GM18520 (cell line): Measurements from ENCODE around the gene NOXA1.
A peak's percentile ranks its signal among the peaks of the same experiment; 100 is the strongest.
"Not testable (repeated sequence)": the region's sequence is repeated elsewhere in the genome, so short reads cannot be mapped to it uniquely, and the experiment has no call there.

Experiments
- ATAC-seq: cut with Tn5 transposase; IDR thresholded peaks from one replicate; pipeline ENCODE4 v1.9.1; 2021; ENCODE audit not compliant: unreplicated experiment

NOXA1 gene

GRCh38 chr9:137405677-137406081, 17.5 kb upstream of the NOXA1 start:
- ATAC-seq: no peak

- ATAC-seq: no peak
Observed at GRCh38 chr9:137406085-137406760, 17.0 kb upstream of the NOXA1 start.

DNA sequence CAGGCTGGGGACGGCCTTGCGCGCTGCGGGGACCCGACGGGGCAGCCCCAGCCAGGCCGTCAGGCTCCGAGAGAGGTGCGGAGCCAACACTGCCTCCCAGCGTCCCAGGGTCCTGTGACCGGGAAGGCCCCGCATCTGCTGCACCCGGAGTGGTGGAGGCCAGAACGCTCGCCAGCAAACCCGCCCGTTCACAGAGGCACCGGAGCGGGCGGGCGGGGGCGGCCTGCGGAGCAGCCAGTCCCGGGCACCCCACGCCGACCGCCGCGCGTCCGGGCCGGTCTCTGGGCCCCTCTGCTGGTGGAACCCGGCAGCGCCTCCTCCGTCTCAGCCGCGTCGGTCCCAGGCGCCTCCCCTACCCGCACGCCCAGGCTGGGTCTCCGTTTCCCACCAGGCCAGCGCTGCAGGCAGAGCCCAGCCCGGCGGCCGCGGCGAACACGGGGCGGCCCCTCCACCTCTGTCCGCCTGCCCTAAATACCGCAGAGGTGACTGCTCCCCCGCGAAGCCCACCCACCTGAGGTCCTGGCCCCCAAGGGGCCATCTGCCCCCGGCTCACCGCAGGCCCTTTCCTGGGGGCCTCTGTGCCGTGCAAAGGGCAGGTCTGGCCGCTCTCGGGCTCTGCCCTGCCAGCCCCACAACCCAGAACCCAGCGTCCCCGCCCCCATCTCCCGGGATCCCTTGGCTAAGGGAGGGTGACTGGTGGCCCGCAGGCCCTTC, 16.2 kb upstream of the NOXA1 start:
- no peak for ATAC-seq

DNA sequence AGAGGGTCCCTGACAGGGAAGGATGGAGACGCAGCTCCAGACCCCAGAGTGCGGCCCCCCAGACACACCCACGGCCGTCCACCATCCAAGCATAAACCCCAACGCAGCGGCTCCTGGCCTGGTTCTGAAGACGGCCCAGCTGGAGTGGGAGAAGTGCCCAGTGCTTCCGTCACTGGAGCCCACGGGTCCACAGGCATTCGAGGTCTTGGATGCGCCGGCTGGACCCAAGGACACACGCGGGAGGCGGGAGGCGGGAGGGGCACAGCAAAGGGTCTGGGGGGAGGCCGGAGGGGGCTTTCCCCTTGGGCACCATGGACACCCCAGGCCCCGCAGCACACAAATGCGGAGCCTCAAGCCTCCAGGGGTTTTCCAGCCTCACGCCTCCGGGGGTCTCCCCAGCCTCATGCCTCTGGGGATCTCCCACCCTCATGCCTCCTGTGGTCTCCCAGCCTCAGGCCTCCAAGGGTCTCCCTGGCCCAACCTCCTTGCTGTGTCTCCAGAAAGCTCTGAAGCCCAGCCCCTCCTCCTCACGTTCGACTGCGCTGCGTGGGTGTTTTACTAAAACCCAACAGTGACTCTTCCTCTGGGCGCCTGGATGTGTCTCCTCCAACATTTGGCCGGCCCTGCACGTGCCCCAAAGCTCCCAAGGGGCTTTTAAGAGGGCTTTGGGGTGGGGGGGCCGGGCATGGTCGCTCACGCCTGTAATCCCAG, 15.4 kb upstream of the NOXA1 start:
- no peak for ATAC-seq

DNA sequence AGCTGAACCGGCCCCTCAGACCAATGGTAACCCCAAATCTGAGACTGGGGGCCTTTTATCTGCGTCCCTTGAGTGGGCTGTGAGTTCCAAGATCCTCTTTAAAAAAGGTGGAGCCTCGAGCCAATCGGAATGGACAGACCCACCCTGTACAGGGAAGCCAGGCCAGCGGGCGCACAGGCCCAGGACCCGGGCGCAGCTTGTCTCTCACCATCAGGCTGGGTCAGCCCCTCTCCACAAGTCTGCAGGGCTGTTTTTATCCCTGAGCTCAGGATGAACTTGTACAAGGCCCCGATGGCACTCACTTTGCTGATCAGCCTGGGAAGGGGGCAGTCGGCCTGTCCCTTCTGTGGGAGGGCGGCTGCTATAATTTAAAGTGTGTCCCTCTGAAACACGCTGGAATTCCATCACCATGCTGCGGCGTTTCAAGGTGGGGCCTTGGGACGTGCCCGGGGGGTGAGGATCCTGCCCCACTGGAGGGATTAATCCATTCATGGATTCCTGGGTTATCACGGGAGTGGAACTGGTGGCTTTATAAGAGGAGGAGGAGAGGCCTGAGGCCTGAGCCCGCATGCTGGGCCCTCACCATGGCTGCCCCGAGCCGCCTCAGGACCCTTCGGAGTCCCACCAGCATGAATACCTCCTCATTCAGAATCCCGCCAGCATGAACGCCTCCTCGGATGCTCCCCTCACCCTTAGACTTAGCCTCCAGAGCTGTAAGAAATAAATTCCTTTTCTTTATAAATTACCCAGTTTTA, 14.4 kb upstream of the NOXA1 start:
- ATAC-seq: no peak

GRCh38 chr9:137409515-137409914, 13.7 kb upstream of the NOXA1 start:
- ATAC-seq: no peak

DNA sequence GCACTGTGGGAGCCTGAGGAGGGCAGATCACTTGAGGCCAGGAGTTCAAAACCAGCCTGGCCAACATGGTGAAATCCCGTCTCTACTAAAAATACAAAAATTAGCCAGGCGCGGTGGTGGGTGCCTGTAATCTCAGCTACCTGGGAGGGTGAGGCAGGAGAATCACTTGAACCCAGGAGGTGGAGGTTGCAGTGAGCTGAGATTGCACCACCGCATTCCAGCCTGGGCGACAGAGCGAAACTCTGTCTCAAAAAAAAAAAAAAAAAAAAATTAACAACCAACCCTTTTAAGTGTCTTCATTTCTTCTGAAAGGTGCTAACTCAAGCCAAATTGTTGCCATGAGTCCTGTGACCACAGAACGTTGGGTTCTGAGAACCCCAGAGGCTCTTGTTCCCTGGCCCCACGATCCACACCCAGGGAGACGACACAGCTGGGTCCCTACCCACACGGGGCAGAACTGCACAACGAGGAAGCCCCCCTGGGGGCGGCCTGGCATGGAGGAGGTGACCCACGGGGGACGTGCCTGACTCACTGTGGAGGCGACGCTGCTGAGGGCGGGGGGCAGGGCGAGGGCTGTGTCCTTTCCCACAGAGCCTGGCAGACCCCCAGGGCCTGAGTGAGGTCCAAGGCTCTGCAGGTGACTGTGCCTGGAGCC, 12.8 kb upstream of the NOXA1 start:
- ATAC-seq: not testable (repeated sequence)

DNA sequence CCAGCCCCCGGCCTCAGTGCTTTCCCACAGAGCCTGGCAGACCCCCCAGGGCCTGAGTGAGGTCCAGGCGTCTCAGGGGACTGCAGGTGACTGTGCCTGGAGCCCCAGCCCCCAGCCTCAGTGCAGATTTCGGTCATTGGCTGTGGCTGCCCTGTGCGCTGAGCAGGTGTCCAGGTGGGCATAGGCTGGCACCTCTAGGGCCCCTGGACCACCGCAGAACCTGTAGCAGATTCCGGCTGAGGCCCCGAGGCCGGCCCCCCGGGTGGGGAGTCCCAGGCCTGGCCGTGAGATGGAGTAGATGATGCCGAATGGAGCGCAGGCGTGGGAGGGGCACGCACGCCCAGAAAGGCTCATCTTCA, 12.3 kb upstream of the NOXA1 start:
- ATAC-seq: no peak

DNA sequence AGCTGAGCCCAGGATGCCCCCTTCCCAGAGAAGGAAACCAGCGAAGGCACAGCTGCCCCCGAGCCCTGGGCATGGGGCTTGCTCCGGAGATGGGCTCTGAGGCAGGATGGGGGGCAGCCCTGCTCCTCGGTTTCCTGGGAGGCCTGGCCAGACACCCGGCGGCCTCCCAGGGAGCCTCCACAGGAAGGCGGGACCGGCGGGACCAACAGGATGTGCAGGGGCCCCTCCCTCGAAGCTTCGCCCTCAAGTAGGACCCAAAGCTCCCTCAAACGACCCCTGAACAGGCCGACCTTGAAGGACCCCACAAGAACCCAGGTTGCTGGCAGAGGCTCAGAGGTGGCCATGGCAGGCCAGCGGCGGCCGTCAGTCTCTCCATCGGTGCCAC, 11.9 kb upstream of the NOXA1 start:
- no peak for ATAC-seq

DNA sequence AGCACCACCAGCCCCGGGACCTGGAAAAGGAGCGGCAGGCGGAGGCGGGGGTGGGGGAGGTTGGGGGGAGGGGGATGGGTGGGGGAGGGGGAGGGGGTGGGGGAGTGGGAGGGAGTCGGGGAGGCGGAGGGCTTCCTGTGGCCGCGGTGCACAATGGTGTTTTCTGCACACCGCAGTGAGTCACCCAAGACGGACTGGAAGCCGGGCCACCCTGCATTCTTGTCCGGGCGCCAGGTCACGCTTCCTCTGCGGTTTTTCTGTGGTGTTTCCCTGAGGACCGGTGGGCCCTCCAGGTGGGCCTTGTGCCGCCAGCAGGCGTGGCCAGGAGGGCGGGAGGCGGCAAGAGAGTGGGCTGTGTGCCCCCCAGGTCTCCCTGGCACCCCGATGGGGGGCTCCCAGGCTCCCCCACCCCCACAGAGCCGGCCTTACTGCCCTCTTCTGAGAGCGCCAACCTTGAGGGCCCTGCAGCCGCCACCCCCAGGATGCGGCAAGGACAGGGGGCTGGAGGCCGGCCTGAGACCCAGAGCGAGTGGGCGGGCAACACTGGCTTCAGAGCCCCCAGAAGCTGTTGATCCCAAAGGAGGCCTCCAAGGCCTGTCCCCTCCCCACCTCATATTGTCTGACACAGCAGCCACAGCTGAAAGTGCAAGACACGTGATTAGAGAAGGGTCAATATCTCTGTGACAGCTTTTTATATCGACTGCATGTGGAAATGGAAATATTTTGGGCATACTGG, 11.4 kb upstream of the NOXA1 start:
- ATAC-seq: no peak

DNA sequence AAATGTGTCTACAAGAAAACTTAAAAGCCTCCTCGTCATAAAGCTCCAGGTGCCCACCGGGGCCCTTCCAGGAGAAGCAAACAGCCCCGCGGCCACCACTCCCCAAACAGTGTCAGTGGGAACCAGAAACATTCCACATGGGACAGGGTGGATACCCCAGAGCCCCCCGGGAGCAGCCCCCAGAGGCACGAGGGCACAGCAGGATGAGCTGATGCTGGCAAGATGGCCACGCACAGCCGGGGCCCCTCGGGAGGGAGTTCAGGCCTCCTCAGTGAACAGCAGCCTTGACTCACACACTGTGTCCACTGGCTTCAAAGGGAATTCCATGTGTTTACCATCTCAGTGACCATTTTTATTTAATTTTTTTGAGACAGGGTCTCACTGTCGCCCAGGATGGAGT, 10.8 kb upstream of the NOXA1 start:
- ATAC-seq: no peak

DNA sequence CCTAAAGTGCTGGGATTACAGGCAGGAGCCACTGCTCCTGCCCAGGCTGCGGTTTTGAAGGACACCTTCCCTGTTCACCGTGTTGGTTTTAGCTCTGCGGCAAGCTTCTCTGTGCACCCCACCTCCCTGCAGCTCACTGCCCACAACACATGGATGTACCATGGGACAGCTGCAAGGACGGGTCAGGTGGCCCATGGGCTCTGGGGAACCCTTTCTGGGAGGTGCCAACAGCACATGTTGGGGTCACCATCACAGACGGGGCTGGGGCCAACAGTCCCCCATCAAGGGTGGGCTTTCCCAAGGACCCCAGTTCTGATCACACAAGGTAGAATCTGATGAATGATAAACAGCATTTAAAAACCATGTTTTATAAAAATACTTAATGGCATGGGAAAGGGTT, 7.7 kb upstream of the NOXA1 start:
- ATAC-seq: no peak

- ATAC-seq: no peak
Observed at GRCh38 chr9:137416006-137416562, 7.1 kb upstream of the NOXA1 start.

- ATAC-seq: no peak
Observed at GRCh38 chr9:137416563-137417151, 6.5 kb upstream of the NOXA1 start.

DNA sequence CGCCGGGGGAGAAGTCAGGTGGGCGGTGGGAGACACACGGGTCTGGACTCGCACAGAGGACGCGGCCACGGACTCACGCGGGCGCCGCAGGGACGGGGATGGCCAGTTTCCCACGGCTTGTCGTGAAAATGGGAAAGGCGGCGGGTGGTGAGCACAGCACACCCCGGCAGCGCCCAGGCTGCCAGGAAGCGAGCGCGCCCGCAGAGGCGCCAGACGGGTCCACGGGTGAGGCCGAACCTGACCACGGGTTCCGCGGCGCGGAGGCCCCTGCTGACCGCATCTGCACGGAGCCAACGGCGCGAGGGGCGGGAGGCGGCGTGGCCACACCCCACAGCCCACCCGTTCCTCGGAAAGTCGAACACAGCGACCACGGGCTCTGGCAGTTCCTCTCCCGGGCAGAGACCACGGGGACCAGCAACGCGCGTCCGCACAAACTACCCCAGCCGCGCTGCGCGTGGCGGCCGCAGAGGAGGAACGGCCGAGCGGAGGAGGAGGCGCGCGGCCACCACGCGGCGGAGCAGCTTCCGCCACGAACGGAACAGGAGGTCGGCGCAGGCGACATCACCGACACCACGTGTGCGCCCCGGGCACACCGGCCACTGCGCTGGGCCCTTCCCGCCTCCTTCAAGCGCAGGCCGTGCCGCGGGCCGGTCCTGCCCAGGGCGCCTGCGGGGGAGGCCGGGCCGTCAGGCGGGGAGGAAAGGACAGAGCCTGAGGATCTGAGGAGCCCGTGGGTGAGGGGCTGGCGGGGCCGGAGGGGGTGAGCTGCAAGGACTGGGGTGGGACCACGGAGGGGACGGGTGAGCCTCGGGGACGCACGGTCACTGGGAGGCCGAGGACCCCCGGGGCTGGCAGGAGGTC, 5.8 kb upstream of the NOXA1 start:
- ATAC-seq: no peak

DNA sequence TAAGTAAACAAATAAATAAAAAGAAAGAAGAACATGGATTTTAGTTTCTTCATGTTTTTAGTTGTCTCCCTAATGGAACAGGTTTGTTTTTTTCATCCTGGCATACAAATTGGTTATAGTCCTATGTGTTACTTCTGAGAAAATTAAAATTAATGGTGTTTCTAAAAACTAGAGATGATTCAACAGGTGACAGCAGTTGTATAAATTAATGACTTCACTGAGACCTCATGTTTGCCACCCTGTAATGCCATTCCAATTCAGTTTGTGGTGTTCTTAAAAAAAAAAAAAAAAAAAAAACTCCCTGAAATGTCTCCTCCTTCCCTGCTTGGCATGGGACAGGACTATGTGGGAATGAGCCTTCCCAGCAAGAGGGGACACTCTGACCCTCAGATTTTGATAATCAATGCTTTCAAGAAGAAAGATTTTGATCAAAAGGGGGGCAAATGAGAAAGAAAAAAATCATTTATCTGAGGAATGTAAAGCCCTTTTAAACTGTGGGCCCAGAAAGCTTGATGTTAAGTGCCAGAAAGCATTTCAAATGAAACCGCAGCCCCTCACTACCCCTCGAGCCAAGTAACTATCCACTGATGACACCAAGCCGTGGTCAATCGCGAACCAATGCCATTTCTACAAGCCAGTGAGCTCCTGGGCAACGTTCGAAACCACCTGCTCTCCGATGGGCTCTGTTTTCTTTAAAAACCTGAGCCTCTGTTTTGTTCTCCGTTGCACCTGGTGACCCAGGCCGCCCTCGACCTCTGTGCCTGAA, 1.2 kb upstream of the NOXA1 start:
- no peak for ATAC-seq

- ATAC-seq: peak; percentile 15
Observed at GRCh38 chr9:137423514-137424291, 510 bp downstream of the NOXA1 start.
